Caco-2 (cell line): ENCODE data around the gene OR10AD1. TPM values are rescaled to one million over a fixed set of nuclear protein-coding genes. Genes with fewer than 3 reads are reported as not detected.

ENCODE experiments used
- BruUV-seq: library from RNA; stranded (reverse); fragments of 400-500 nt; replicated peaks from 2 replicates; lab custom pipeline; 2021; lab: Mats Ljungman, UMichigan
- CTCF ChIA-PET: fragments of 300-600 bp; sonication (Branson Sonifier 250); formaldehyde crosslinking; loops from one replicate; lab custom pipeline; 2022; ENCODE audit warnings: antibody characterized with exemption; lab: Charles Lee
- POLR2A ChIA-PET: fragments of 300-600 bp; sonication (Branson Sonifier 250); formaldehyde crosslinking; loops from one replicate; lab custom pipeline; 2022; ENCODE audit warnings: antibody characterized with exemption; lab: Charles Lee
- DNase-seq, 2 experiments: peaks; one replicate each; pipeline versions ENCODE4 v3.0.0 to v3.0.0-alpha.2; 2020 to 2022
- H3K27me3 ChIP-seq: replicated peaks from 2 replicates; pipeline ENCODE4 v1.6.0; 2011; ENCODE audit warnings: low read length; ENCODE audit not compliant: control insufficient read depth, insufficient read depth
- H3K36me3 ChIP-seq: 2 replicates; pipeline ENCODE4 v1.5.1; 2011; ENCODE audit warnings: low read length; ENCODE audit not compliant: control insufficient read depth, insufficient read depth
- H3K4me1 ChIP-seq: fragments of 250-450 bp; sonication (Bioruptor Pico); 2 replicates; pipeline ENCODE4 v1.5.1; 2020; ENCODE audit warnings: mild to moderate bottlenecking
- H3K4me3 ChIP-seq: 2 replicates; pipeline ENCODE4 v1.5.1; 2011; ENCODE audit warnings: low read depth, mild to moderate bottlenecking, control low read depth, low read length
- H3K9me3 ChIP-seq: fragments of 250-450 bp; sonication (Bioruptor Pico); 2 replicates; pipeline ENCODE4 v1.5.1; 2020; ENCODE audit warnings: mild to moderate bottlenecking, moderate library complexity
- H3K27ac Mint-ChIP-seq: one replicate; pipeline ENCODE4 v1.8.0; 2022; ENCODE audit warnings: mixed read lengths; ENCODE audit not compliant: unreplicated experiment
- H3K27me3 Mint-ChIP-seq: one replicate; pipeline ENCODE4 v1.8.0; 2022; ENCODE audit warnings: mixed read lengths; ENCODE audit not compliant: insufficient read depth, unreplicated experiment
- H3K36me3 Mint-ChIP-seq: one replicate; pipeline ENCODE4 v1.8.0; 2022; ENCODE audit warnings: mild to moderate bottlenecking, mixed read lengths; ENCODE audit not compliant: insufficient read depth, unreplicated experiment
- H3K4me1 Mint-ChIP-seq: one replicate; pipeline ENCODE4 v1.8.0; 2022; ENCODE audit warnings: low read depth, mixed read lengths; ENCODE audit not compliant: unreplicated experiment
- H3K4me3 Mint-ChIP-seq: one replicate; pipeline ENCODE4 v1.8.0; 2022; ENCODE audit warnings: mild to moderate bottlenecking, moderate library complexity, mixed read lengths; ENCODE audit not compliant: unreplicated experiment
- H3K9me3 Mint-ChIP-seq: one replicate; pipeline ENCODE4 v1.8.0; 2022; ENCODE audit warnings: mixed read lengths; ENCODE audit not compliant: unreplicated experiment
- intact Hi-C: fragments of 100-400 bp; cut with micrococcal nuclease; formaldehyde crosslinking; loops from one replicate; pipeline ENCODE4 v1.10.0; 2022; ENCODE audit not compliant: unreplicated experiment
- total RNA-seq: library from RNA; stranded (reverse); gene quantifications from 2 replicates; pipeline ENCODE4 v1.2.3, GENCODE V29; 2022
- TF ChIP-seq, protein P1 (sequence below), 2 experiments: fragments of 200-600 bp in 1 of 2; IDR thresholded peaks; 1 replicate in 1 of 2; 2 replicates in 1 of 2; pipeline versions ENCODE4 v1.5.1 to v1.8.0; 2011 to 2022; ENCODE audit warnings: antibody characterized with exemption in 1 of 2, control low read depth in 1 of 2, inconsistent platforms in 1 of 2, low read depth in 1 of 2, low read length in 1 of 2, mild to moderate bottlenecking in 1 of 2, moderate library complexity in 1 of 2; ENCODE audit not compliant: insufficient read depth in 1 of 2, severe bottlenecking in 1 of 2, unreplicated experiment in 1 of 2

The OR10AD1 gene
- total RNA-seq, 1 experiment from 2014 or later, result not detected

DNA sequence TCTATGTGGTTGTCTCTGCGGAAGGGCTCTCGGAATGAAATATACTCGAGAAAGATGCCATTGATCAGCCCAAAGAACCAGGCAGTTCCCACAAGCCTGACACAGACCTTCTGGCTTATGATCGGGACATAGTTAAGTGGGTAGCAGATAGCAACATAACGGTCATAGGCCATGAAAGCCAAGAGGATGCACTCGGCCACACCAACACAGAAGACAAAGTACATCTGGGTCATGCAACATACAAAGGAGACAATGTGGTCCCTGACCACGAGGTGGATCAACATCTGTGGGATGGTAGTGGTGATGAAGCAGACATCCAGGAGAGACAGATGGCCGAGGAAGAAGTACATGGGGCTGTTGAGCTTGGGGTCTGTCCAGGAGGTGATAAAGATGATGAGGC, 326 bp downstream of the OR10AD1 start:
- H3K36me3 ChIP-seq, result no peaks in the 10 kb centered on the region
- H3K9me3 Mint-ChIP-seq, result peaks cover 43% of the 10 kb centered on the region

DNA sequence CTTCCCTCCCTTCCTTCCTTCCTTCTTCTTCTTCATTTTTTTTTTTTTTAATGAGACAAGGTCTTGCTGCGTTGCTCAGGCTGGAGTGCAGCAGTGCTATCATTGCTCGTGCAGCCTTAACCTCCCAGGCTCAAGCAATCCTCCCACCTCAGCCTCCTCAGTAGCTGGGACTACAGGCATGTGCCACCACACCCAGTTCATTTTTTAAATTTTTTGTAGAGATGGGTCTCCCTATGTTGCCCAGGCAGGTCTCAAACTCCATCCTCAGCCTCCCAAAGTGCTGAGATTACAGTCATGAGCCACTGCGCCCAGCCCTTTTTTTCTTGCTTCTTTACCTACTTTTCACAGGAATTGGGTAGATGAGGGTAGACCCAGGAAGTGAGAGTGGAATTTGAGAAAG, 1.6 kb downstream of the OR10AD1 start:
- no peaks in the 10 kb centered on the region for H3K27me3 Mint-ChIP-seq
- intact Hi-C loops, result no loop called here
- peaks cover 37% of the 10 kb centered on the region for H3K9me3 Mint-ChIP-seq

More for the DNA sequence above, 326 bp downstream of the OR10AD1 start:
- Histone ChIP-seq H3K4me3 (no peak overlapping the region), H3K4me1 (peaks cover 31% of the 10 kb centered on the region), H3K9me3 (peaks cover 24% of the 10 kb centered on the region), H3K27me3 (no peaks in the 10 kb centered on the region)
- Mint-ChIP-seq H3K4me1 (peaks cover 21% of the 10 kb centered on the region), H3K36me3 (peaks cover 22% of the 10 kb centered on the region), H3K27me3 (no peaks in the 10 kb centered on the region), H3K4me3 (no peak overlapping the region), H3K27ac (no peak overlapping the region)
- ChIA-PET POLR2A (no interaction called here), CTCF (no interaction called here)
- no TSS peak for BruUV-seq
- DNase-seq, result no peak
- intact Hi-C loops, result no loop called here
- TF ChIP-seq, protein P1, sequence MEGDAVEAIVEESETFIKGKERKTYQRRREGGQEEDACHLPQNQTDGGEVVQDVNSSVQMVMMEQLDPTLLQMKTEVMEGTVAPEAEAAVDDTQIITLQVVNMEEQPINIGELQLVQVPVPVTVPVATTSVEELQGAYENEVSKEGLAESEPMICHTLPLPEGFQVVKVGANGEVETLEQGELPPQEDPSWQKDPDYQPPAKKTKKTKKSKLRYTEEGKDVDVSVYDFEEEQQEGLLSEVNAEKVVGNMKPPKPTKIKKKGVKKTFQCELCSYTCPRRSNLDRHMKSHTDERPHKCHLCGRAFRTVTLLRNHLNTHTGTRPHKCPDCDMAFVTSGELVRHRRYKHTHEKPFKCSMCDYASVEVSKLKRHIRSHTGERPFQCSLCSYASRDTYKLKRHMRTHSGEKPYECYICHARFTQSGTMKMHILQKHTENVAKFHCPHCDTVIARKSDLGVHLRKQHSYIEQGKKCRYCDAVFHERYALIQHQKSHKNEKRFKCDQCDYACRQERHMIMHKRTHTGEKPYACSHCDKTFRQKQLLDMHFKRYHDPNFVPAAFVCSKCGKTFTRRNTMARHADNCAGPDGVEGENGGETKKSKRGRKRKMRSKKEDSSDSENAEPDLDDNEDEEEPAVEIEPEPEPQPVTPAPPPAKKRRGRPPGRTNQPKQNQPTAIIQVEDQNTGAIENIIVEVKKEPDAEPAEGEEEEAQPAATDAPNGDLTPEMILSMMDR (IDR thresholded peaks at IDR 0.05; ENCODE audit: insufficient read depth in 1 of 2, low read depth in 1 of 2, low read length in 1 of 2, severe bottlenecking in 1 of 2, unreplicated experiment in 1 of 2), result no peak

DNA sequence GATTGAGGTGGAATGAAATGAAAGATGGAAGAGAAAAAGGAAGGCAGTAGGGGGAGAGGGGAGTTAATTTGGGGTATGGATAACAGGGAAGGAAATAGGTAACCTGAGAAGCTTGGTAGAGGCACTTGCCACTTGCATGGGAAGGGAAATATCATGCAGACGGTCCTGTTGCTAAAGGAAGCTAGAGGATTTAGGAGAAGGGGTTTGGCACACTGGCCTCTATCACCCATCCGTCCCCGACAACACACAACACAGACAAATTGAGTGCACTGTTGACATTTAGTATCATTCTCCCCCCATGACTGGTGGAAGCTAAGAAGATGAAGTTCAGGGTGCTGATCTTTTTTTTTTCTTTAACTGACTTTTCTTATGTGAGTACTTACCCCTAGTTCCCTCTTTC, 2.0 kb downstream of the OR10AD1 start:
- Mint-ChIP-seq H3K4me3 (no peak overlapping the region), H3K27me3 (no peaks in the 10 kb centered on the region), H3K36me3 (peaks cover 24% of the 10 kb centered on the region), H3K27ac (peak overlapping the region; percentile 83), H3K4me1 (peaks cover 28% of the 10 kb centered on the region), H3K9me3 (peaks cover 33% of the 10 kb centered on the region)
- Histone ChIP-seq H3K9me3 (peaks cover 10% of the 10 kb centered on the region), H3K4me1 (peaks cover 44% of the 10 kb centered on the region), H3K27me3 (no peaks in the 10 kb centered on the region), H3K36me3 (no peaks in the 10 kb centered on the region), H3K4me3 (no peak overlapping the region)
- BruUV-seq, result no TSS peak
- ChIA-PET POLR2A (no interaction called here), CTCF (no interaction called here)
- TF ChIP-seq, protein P1 (IDR thresholded peaks at IDR 0.05; ENCODE audit: insufficient read depth in 1 of 2, low read depth in 1 of 2, low read length in 1 of 2, severe bottlenecking in 1 of 2, unreplicated experiment in 1 of 2), result no peak
- DNase-seq, result no peak
- intact Hi-C loops, result no loop called here

More for the DNA sequence above, 1.6 kb downstream of the OR10AD1 start:
- POLR2A ChIA-PET, result no interaction called here
- H3K4me1 ChIP-seq, result peaks cover 42% of the 10 kb centered on the region
- no peaks in the 10 kb centered on the region for H3K27me3 ChIP-seq
- peaks cover 22% of the 10 kb centered on the region for H3K36me3 Mint-ChIP-seq
- peaks cover 27% of the 10 kb centered on the region for H3K4me1 Mint-ChIP-seq
- H3K36me3 ChIP-seq, result no peaks in the 10 kb centered on the region
- H3K4me3 ChIP-seq, result no peak overlapping the region
- no peak for DNase-seq
- CTCF ChIA-PET, result no interaction called here
- no TSS peak for BruUV-seq
- H3K27ac Mint-ChIP-seq, result peak overlapping the region; percentile 41
- TF ChIP-seq, protein P1 (IDR thresholded peaks at IDR 0.05; ENCODE audit: insufficient read depth in 1 of 2, low read depth in 1 of 2, low read length in 1 of 2, severe bottlenecking in 1 of 2, unreplicated experiment in 1 of 2), result no peak
- H3K4me3 Mint-ChIP-seq, result no peak overlapping the region
- peaks cover 14% of the 10 kb centered on the region for H3K9me3 ChIP-seq
